Colonic mucosa (tissue), 4 donors: ENCODE measurements around the gene SRSF7. TPM values are rescaled to one million over a fixed set of nuclear protein-coding genes. Genes with fewer than 3 reads are reported as not detected.
"Not testable (repeated sequence)": the region's sequence is repeated elsewhere in the genome, so short reads cannot be mapped to it uniquely, and the experiment has no call there.

Experiments
- DNase-seq: peaks from one replicate; pipeline ENCODE4 v3.0.0-alpha.2; 2020
- H3K27ac ChIP-seq: fragments of 200-600 bp; one replicate; pipeline ENCODE4 v1.8.0; 2021
- H3K27me3 ChIP-seq: fragments of 200-600 bp; one replicate; pipeline ENCODE4 v1.8.0; 2021
- H3K36me3 ChIP-seq: fragments of 200-600 bp; one replicate; pipeline ENCODE4 v1.8.0; 2021
- H3K4me1 ChIP-seq: fragments of 200-600 bp; one replicate; pipeline ENCODE4 v1.8.0; 2021; ENCODE audit warnings: mild to moderate bottlenecking
- H3K4me3 ChIP-seq: fragments of 200-600 bp; one replicate; pipeline ENCODE4 v1.8.0; 2021
- H3K9ac ChIP-seq, 2 donors: one replicate each; pipeline ENCODE4 v1.7.0; 2013; ENCODE audit warnings: control low read depth in 2 of 2, low read depth in 2 of 2, low read length in 2 of 2
- H3K9me3 ChIP-seq: fragments of 200-600 bp; one replicate; pipeline ENCODE4 v1.8.0; 2021
- CTCF ChIP-seq: fragments of 200-600 bp; IDR thresholded peaks from one replicate; pipeline ENCODE4 v1.8.0; 2022; ENCODE audit warnings: antibody characterized with exemption, mild to moderate bottlenecking
- intact Hi-C: fragments of 100-400 bp; cut with DNase I; formaldehyde crosslinking; loops from one replicate; pipeline ENCODE4 v1.14.1; 2022
- total RNA-seq, 2 donors: library from RNA; stranded (reverse); fragmentation: NEBNext Ultra II Directional in 1 of 2; extraction: Animal tissue kit (Norgen Biotek cat#: 25700) in 1 of 2; gene quantifications; one replicate each; pipeline ENCODE4 v1.2.1, GENCODE V29; 2021
- donor health status: healthy.
- donor health status: DM: no; HTN: no; CAD: no.
- donor health status: DM: no; HTN: no; CAD: no.

SRSF7 gene
- total RNA-seq, 2 donors from 2014 or later: 119 to 157 TPM

GRCh38 chr2:38765551-38765950 is 14.4 kb upstream of the SRSF7 start:
- Histone ChIP-seq H3K9ac (no peak overlapping the region), H3K4me3 (no peak overlapping the region), H3K36me3 (no peaks in the 10 kb centered on the region), H3K4me1 (no peaks in the 10 kb centered on the region), H3K27me3 (no peaks in the 10 kb centered on the region), H3K9me3 (no peaks in the 10 kb centered on the region), H3K27ac (no peak overlapping the region)
- DNase-seq: no peak
- TF ChIP-seq CTCF: no peak
- intact Hi-C loops: no loop called here

- no peak for DNase-seq
- intact Hi-C loops: no loop called here
- H3K9me3 ChIP-seq: no peaks in the 10 kb centered on the region
- no peak overlapping the region for H3K27ac ChIP-seq
- H3K4me1 ChIP-seq: no peaks in the 10 kb centered on the region
- no peak for TF ChIP-seq CTCF
- H3K27me3 ChIP-seq: no peaks in the 10 kb centered on the region
- no peak overlapping the region for H3K4me3 ChIP-seq
- H3K36me3 ChIP-seq: no peaks in the 10 kb centered on the region
- H3K9ac ChIP-seq: no peak overlapping the region
Measured at GRCh38 chr2:38765149-38765548, 14.0 kb upstream of the SRSF7 start.

- Histone ChIP-seq H3K27me3 (no peaks in the 10 kb centered on the region), H3K36me3 (no peaks in the 10 kb centered on the region), H3K9me3 (no peaks in the 10 kb centered on the region), H3K4me1 (no peaks in the 10 kb centered on the region), H3K27ac (no peak overlapping the region), H3K4me3 (no peak overlapping the region), H3K9ac (no peak overlapping the region)
- no peak for TF ChIP-seq CTCF
- intact Hi-C loops: no loop called here
- DNase-seq: no peak
Measured at GRCh38 chr2:38763728-38764127, 12.6 kb upstream of the SRSF7 start.

GRCh38 chr2:38763228-38763627 is 12.1 kb upstream of the SRSF7 start:
- TF ChIP-seq CTCF: no peak
- Histone ChIP-seq H3K4me1 (no peaks in the 10 kb centered on the region), H3K4me3 (no peak overlapping the region)

GRCh38 chr2:38755891-38756290 is 4.7 kb upstream of the SRSF7 start:
- intact Hi-C loops, H3K4me1 ChIP-seq, H3K9ac ChIP-seq, H3K36me3 ChIP-seq, H3K27ac ChIP-seq, H3K9me3 ChIP-seq, DNase-seq, H3K27me3 ChIP-seq, H3K4me3 ChIP-seq: not testable (repeated sequence)

More at GRCh38 chr2:38763228-38763627, 12.1 kb upstream of the SRSF7 start:
- DNase-seq: no peak
- H3K27me3 ChIP-seq: no peaks in the 10 kb centered on the region
- H3K9me3 ChIP-seq: no peaks in the 10 kb centered on the region
- H3K27ac ChIP-seq: no peak overlapping the region
- no peak overlapping the region for H3K9ac ChIP-seq
- intact Hi-C loops: no loop called here
- no peaks in the 10 kb centered on the region for H3K36me3 ChIP-seq

GRCh38 chr2:38754506-38754905 is 3.3 kb upstream of the SRSF7 start:
- Histone ChIP-seq H3K9me3 (no peaks in the 10 kb centered on the region), H3K4me1 (peaks cover 3% of the 10 kb centered on the region), H3K9ac (no peak overlapping the region), H3K27me3 (no peaks in the 10 kb centered on the region), H3K4me3 (no peak overlapping the region), H3K27ac (no peak overlapping the region), H3K36me3 (no peaks in the 10 kb centered on the region)
- no peak for TF ChIP-seq CTCF
- DNase-seq: no peak
- intact Hi-C loops: no loop called here
